ENCODE results near the gene LCN9. TPM values are rescaled to one million over a fixed set of nuclear protein-coding genes. Genes with fewer than 3 reads are reported as not detected.
"Not testable (repeated sequence)": the region's sequence is repeated elsewhere in the genome, so short reads cannot be mapped to it uniquely, and the experiment has no call there.

The LCN9 gene
- total RNA-seq: not detected
- long read RNA-seq: 0 reads

DNA sequence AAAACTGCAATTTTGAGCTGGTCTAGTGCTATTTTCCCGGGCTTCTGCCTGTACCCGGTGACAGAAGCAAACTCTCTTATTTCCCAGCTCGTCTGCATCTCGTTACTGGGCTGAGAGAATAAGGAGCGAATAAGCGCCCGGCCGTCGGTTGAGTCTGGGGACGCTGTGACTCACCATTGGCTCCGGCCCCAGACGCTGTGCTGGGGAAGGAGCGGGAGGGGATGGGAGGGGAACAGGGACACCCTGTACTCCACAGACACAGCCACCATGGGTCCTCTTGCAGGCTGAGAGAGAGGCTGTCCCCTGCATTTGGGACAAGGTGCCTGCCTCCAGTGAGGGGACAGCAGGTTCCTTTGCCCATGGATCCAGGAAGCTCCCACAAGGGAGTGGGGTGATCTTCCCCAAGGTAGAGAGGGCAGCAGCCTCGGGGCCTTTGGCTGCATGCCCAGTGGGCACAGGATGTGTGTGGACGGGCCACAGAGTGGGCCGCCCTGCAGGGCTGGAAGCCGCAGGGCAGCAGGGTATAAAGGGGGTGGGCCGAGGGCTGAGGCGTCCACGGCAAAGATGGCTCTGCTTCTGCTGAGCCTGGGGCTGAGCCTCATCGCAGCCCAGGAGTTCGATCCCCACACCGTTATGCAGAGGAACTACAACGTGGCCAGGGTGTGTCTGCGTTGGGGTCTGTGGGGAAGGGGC, at the start of gene LCN9:
Gene LCN9 (plus strand): TSS at position 552 of the 693 bp plus-strand sequence. CDS start 13 bp downstream, at position 565.
- intact Hi-C loops (cut with DNase I): no loop called here
- DNase-seq (ENCODE audit: missing footprints): no peak
- no peak for ATAC-seq

DNA sequence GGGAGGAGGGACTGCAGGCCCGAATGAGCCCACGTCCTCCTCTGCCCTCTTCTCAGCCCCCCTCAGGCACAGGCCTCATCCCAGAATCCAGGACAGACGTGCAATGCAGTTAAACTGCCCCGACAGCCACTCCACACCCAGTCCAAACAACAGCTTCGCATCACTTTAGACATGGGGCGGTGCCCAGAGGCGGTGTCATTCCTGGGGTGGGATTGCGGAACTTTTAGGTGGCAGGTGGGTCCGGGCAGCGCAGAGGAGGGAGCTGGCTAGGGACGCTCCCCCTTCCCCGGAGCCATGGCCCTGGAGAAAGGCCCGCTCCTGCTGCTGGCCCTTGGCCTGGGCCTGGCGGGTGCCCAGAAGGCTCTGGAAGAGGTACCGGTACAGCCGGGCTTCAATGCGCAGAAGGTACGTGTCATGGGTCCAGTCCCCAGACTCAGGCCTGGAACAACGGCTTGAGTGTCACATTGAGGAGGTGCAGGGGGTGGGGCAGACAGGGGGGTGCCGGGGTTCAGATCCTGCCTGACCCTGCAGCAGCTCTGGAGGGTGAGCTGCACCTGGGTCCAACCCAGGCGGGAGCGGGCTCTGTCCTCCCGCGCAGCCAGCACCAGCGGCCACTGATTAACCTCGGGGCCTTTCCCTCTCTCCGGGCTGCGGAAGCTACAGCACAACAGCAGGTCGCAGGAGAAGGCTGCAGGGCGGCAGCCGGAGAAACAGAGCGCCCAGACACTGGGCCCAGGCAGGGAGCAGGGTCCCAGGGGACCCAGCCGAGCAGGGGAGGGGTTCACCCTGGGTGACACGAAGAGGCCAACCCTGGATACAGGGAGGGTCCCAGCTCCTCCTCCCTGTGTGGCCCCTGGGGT, 48.9 kb upstream of the LCN9 start:
- no peak for ATAC-seq
- intact Hi-C loops (cut with DNase I): no loop called here

DNA sequence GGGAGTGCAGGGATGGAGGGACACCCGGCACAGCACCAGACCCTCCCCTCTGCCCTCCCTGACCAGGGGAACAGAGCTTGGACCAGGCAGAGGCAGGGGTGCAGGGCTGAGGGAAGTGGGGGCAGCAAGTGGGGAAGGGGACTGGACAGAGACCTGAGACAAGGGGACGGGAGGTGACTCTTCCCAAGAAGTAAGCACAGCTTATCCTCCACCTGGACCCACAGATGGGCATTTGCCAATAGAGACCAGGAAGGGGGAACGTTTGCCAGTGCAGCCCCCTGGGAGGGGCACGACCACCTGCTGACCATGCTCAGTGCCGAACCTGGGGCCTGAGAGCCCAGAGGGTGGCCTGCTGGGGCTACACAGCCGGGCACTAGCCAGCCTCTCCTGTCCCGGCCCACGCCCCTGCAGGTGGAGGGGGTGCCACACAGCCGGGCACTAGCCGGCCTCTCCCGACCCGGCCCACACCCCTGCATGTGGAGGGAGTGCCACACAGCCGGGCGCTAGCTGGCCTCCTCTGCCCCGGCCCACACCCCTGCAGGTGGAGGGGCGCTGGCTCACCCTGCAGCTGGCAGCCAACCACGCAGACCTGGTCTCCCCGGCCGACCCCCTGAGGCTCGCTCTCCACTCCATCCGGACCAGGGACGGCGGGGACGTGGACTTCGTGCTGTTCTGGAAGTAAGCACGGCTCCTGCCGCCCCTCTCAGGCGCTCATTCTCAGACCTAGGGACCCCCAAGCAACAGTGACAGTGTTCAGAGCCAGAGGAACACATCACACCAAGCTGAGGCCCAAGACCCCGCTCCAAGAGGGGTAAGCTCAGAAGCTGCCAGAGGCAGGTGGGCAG, 48.1 kb upstream of the LCN9 start:
- DNase-seq (ENCODE audit: missing footprints) (no peak), ATAC-seq (no peak)
- intact Hi-C loops (cut with DNase I): no loop called here

More for the DNA sequence above, 48.9 kb upstream of the LCN9 start:
- no peak for DNase-seq (ENCODE audit: missing footprints)

DNA sequence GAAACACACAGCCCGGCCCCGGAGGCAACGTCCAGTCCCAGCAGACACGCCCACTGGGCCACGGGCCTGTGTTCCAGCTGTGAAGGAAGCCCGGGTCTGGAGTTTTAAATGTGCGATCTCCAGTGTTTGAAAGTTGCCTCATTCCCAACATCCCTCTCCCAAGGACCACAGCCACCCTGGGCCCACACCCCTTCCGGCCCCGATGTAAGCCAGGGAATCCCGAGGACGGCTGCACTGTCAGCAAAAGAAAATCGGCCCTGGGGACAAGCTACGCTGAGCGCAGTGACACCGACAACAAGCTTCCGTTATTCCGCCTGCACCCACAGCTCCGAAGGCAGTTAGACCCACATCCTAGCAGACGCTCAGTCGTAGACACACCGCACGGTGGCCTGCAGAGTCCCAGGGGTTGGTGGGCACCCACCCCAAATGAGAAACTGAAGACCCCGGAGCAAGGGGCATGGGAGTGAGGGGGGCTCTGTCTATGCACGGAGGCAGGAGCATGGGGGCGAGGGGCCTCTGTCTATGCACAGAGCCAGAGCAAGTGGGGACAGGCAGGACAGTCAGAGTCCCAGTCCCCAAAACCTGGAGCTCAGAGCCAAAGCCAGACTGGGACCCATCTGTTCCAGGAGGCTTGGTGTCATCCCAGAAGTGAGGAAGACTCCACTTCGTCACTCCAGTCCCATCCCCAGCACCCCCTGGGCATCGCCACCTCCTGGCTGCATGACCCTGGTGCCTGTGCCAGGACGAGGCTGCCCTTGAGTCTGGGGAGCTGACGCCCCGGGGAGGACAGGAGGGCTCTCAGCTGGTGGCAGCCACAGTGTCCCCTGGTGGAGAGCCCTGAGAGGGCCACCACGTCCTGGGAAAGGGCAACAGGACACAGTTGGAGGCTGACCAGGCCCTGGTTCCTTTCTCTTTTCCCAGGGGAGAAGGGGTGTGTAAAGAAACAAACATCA, 47.2 kb upstream of the LCN9 start:
- no peak for DNase-seq (ENCODE audit: missing footprints)
- ATAC-seq: no peak
- intact Hi-C loops (cut with DNase I): no loop called here

DNA sequence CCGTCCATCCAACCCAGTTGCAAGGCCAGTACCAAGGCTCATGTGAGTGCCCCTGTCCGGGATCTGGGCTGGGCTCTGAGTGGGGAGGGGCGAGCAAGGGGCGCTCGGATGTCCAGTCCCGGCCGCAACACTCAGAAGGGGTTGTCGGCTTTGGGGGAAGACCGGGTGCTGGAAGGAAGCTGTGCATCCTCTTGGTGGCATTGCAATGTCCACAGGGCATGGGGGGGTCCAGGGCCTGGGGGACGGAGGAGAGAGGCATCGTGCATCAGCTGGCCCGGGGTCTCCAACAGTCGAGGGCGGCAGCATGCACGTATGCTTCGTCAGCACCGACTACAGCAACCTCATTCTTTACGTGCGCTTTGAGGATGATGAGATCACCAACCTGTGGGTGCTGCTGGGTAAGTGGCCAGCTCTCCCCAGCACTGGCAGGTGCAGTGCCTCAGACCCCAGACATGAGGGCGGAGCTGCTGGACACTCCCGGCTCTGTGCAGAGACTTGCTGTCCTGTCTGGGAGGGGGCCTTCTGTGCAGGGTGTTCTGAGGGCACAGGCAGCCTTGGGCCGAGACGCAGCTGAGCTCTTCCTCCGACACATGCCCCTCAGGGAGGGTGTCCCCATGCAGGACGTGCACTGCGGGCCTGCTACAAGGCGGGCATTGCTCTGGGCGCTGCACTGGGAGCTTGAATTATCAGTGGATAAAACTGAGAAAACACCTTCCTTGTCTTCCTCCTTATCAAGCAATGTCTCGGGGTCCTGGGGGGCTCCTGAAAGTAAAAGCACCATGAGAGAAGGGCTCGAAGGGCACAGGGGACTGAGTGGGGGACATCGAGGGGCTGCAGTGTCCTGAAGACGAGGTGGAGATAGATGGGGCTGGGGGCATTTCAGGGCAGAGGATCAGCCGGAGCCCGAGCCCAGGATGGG, 46.2 kb upstream of the LCN9 start:
- ATAC-seq (no peak), DNase-seq (ENCODE audit: missing footprints) (no peak)
- intact Hi-C loops (cut with DNase I): no loop called here

- ATAC-seq (no peak), DNase-seq (ENCODE audit: missing footprints) (no peak)
- intact Hi-C loops (cut with DNase I): no loop called here
Observed at GRCh38 chr9:135617538-135617900, 45.6 kb upstream of the LCN9 start.

GRCh38 chr9:135617991-135618411, 45.1 kb upstream of the LCN9 start:
- DNase-seq (ENCODE audit: missing footprints) (no peak), ATAC-seq (no peak)
- intact Hi-C loops (cut with DNase I): no loop called here

- intact Hi-C loops (cut with DNase I): no loop called here
- DNase-seq (ENCODE audit: missing footprints) (no peak), ATAC-seq (peak; percentile 20)
Observed at GRCh38 chr9:135618866-135619598, 44.1 kb upstream of the LCN9 start.

DNA sequence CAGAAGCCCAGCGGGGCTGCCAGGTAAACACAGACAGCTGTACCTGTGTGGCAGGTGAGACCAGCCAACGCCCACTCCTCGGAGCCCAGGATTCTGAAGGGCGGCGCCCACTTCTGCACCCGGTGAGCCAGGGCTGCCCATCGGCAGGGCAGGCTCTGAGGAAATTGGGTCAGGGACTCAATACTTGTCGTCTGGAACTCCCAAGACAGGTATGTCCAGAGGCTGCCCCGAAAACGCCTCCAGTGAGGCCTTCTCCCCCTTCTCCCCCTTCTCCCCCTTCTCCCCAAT, 43.6 kb upstream of the LCN9 start:
- no peak for ATAC-seq
- no peak for DNase-seq (ENCODE audit: missing footprints)

DNA sequence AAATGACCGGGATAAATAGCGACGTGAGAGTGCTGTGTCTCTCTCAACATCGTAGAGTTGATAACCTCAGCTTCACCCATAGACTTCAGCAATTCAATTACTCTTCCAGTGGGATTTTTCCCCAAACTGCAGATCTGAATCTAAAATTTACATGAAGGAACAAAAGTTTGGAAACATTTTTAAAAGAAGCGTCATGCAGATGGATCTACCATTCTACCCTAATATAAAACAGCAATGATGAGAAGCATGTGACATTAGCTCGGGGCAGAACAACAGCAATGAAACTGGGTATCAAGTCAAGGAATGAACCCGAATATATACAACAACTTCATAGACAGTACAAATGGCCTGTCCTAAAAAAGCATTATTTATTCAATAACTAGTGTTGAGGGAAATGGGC, 42.6 kb upstream of the LCN9 start:
- no peak for DNase-seq (ENCODE audit: missing footprints)
- no peak for ATAC-seq
- intact Hi-C loops (cut with DNase I): no loop called here

More for the DNA sequence above, 43.6 kb upstream of the LCN9 start:
- intact Hi-C loops (cut with DNase I): no loop called here

- no peak for ATAC-seq
- no peak for DNase-seq (ENCODE audit: missing footprints)
- intact Hi-C loops (cut with DNase I): no loop called here
Observed at GRCh38 chr9:135622415-135623020, 40.6 kb upstream of the LCN9 start.

DNA sequence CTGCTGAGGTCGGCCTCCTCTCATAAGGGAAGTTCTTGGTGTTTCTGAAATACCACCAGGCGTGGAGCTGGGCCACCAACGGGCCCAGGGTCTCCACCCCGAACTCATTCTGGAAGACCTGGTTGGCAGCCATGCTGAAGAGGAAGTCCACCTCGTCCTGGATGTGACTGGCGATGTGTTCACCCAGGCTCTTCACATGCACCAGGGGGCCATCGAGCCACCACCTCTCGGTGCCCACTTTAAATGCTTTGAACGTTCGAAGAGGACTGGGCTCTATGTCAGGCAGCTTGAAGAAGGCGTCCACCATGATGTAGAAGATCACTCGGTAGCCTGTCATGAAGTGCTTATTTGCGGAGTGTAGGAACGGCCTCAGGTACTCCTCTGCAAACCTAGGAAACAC, 38.8 kb upstream of the LCN9 start:
- intact Hi-C loops (cut with DNase I): no loop called here
- no peak for ATAC-seq
- DNase-seq (ENCODE audit: missing footprints): no peak

DNA sequence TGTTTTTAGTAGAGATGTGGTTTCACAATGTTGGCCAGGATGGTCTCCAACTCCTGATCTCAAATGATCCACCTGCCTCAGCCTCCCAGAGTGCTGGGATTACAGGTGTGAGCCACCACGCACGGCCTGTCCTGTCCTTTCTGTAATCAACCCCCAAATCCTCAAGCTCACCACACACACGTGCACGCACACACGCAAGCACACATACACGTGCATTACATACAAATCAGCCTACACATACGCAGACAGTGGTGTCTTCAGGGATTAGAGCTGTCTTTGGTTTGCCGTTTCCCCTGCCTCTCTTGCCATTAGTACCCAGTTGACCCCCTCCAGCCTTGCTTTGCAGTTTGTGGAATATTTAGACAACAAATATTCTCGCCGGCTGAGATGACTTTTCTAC, 30.3 kb upstream of the LCN9 start:
- DNase-seq (ENCODE audit: missing footprints): no peak
- no peak for ATAC-seq
- intact Hi-C loops (cut with DNase I): no loop called here

- intact Hi-C loops (cut with DNase I); DNase-seq (ENCODE audit: missing footprints); ATAC-seq: not testable (repeated sequence)
Observed at GRCh38 chr9:135636930-135637530, 26.1 kb upstream of the LCN9 start.

- no peak for ATAC-seq
- intact Hi-C loops (cut with DNase I): no loop called here
- no peak for DNase-seq (ENCODE audit: missing footprints)
Observed at GRCh38 chr9:135639196-135639595, 23.9 kb upstream of the LCN9 start, which contains the start of gene GLT6D1. Gene GLT6D1 (minus strand): TSS chr9:135639540. CDS start chr9:135639187, 353 bp downstream.

- intact Hi-C loops (cut with DNase I): no loop called here
- ATAC-seq (no peak), DNase-seq (ENCODE audit: missing footprints) (no peak)
Observed at GRCh38 chr9:135641047-135641446, 22.1 kb upstream of the LCN9 start.
